HG03135 (cell line): ENCODE data around the gene PARD6G.
A peak's percentile ranks its signal among the peaks of the same experiment; 100 is the strongest.
"Not testable (repeated sequence)": the region's sequence is repeated elsewhere in the genome, so short reads cannot be mapped to it uniquely, and the experiment has no call there.

ENCODE experiments used
- ATAC-seq: cut with Tn5 transposase; IDR thresholded peaks from one replicate; pipeline ENCODE4 v1.9.1; 2021; ENCODE audit warnings: mild to moderate bottlenecking, moderate library complexity; ENCODE audit not compliant: unreplicated experiment

Gene PARD6G

GRCh38 chr18:80247393-80247841 is at the start of gene PARD6G:
PARD6G (minus strand) TSS chr18:80247514; CDS start chr18:80247348, 166 bp downstream.
- ATAC-seq: peak; percentile 54

GRCh38 chr18:80262241-80263033 is 15.1 kb upstream of the PARD6G start:
- ATAC-seq: not testable (repeated sequence)

GRCh38 chr18:80259610-80260009 is 12.3 kb upstream of the PARD6G start:
- no peak for ATAC-seq

DNA sequence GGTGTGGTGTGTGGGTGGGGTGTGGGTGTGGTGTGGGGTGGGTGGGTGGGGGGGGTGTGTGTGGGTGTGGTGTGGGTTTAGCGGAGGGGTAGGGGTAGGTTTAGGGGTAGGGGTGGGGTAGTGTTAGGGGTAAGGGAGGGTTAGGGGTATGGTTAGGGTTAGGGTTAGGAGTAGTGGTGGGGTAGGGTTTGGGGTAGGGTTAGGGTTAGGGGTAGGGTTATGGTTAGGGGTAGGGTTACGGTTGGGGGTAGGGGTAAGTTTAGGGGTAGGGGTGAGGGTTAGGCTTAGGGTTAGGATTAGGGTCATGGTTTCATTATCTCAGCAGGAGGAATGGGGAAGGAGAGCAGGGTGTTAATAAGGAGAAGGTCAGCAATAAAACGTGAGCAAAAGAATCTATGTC is 11.3 kb upstream of the PARD6G start:
- no peak for ATAC-seq

DNA sequence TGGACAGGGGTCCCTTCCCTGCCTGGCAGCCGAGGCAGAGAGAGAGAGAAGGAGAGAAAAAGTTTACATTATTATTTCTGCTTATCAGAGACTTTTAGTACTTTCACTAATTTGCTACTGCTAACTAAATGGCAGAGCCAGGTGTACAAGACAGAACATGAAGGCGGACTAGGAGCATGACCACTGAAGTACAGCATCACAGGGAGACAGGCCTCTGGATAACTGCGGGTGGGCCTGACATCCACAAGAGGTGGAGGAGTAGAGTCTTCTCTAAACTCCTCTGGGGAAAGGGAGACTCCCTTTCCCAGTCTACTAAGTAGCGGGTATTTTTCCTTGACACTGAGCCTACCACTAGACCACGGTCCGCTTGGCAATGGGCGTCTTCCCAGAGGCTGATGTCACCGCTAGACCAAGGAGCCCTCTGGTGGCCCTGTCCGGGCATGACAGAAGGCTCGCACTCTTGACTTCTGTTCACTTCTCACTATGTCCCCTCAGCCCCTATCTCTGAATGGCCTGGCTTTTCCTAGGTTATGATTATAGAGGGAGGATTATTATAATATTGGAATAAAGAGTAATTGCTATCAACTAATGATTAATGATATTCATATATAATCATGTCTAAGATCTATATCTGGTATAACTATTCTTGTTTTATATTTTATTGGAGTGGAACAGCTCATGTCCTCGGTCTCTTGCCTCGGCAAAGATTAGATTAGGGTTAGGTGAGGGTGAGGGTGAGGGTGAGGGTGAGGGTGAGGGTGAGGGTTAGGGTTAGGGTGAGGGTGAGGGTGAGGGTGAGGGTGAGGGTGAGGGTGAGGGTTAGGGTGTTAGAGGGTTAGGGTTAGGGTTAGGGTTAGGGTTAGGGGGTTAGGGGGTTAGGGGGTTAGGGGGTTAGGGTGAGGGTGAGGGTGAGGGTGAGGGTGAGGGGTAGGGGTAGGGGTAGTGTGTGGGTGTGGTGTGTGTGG is 10.5 kb upstream of the PARD6G start:
- ATAC-seq: not testable (repeated sequence)

DNA sequence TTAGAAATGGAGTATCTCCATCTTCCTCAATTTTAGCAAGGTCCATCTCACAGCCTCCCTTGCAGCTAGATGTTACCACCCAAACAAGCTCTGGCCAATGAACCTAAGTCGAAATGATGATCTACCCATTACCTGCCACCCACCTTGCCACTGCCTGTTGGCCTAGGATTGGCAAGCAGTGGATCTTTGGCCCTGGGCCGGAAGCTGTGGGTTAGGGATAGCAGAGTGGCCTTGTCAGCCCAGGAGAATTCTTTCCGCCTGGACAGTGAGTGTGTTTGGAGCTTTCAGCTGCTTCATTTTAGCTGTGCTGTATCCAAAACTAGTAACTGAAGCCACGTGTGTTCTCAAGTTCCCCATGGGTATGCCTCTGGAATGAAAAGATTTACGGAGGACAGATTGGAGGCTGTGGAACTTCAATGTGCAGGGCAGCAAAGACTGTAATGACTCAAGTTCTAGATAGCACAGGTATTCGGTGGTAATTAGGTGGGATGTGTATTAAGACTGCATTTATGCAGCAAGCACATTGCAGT is 7.7 kb upstream of the PARD6G start:
- ATAC-seq: no peak

DNA sequence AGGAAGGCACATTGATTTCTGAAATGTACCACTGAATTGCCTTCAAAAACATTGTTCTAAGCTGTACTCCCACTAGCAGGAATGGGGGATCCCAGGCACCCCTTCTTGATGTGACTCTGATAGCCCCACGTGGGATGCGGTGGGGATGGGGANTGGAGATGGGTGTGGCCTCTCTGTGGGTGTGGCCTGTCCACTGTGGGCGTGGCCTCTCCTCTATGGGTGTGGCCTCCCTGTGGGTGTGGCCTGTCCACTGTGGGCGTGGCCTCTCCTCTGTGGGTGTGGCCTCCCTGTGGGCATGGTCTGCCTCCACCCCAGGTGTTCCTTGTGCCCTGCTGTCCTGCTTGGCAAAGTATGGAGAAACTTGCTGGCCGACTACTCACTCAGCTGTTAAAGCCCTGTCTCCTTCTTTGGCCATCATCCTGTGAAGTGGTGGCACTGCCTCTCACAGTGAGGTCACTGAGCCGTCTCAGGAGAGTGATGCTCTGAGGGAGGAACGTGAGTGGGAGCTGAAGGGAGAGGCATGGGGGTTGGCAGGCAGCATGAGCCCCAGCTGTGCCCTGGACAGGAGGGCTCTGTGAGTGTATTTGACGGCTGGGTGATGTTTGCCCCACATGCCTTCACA is 6.7 kb upstream of the PARD6G start:
- ATAC-seq: no peak

DNA sequence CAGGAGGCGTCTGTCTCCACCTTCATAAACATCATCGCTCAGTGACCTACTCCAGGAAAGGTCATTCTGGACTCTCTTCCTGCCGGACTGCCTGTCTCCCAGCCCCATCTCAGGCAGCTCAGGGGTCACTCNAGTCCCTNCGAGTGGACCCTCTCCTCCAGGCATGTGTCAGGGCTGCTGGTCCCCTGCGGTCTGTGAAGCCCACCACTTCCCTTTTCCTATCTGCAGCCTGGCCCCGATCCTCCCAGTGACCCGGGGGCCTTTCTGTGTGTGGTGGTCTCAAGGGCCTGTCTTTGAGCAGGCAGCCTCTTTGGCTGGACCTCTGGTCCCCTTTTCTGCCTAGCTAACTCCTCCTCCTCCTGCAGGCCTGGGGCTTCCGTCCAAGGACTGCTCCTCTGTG is 5.9 kb upstream of the PARD6G start:
- no peak for ATAC-seq

- no peak for ATAC-seq
Observed at GRCh38 chr18:80252136-80252535, 4.8 kb upstream of the PARD6G start.

DNA sequence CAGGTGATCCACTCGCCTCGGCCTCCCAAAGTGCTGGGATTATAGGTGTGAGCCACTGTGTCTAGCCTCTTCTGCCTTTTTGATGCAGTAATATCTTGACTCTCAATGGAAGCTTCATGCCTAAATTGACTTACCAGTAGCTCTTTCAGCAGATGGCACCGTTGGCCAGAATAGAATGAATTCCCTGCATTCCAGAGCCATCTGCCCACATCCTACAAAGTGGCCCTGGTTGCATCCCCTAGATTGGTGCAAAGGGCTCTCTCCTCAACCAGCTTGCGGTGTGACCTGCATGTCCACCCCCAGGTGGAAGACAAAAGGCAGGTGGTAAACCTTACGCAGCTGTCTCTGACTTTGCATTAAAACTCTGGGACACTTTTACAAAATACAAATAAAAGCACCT is 4.4 kb upstream of the PARD6G start:
- ATAC-seq: no peak

DNA sequence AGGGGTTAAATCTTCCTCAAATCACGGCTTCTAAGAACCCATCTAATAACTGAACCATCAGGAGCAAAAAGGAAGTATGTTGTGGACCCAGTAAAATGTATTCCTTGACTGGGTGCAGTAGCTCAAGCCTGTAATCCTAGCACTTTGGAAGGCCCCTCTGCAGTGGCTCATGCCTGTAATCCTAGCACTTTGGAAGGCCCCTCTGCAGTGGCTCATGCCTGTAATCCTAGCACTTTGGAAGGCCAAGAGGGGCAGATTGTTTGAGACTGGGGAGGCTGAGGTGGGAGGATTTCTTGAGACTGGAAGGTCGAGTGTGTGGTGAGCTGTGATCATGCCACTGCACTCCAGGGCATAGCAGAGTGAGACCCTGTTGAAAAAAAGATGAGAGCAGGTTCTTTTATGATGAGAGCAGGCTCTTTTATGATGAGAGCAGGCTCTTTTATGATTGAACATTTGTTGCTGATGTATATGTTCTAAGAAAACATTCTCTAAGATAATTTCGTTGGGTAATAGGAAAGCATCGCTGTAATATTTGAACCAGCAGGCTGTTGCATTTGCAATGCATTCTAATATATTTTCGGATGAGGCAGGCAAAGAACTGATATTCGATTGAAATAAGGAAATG is 3.5 kb upstream of the PARD6G start:
- ATAC-seq: no peak

DNA sequence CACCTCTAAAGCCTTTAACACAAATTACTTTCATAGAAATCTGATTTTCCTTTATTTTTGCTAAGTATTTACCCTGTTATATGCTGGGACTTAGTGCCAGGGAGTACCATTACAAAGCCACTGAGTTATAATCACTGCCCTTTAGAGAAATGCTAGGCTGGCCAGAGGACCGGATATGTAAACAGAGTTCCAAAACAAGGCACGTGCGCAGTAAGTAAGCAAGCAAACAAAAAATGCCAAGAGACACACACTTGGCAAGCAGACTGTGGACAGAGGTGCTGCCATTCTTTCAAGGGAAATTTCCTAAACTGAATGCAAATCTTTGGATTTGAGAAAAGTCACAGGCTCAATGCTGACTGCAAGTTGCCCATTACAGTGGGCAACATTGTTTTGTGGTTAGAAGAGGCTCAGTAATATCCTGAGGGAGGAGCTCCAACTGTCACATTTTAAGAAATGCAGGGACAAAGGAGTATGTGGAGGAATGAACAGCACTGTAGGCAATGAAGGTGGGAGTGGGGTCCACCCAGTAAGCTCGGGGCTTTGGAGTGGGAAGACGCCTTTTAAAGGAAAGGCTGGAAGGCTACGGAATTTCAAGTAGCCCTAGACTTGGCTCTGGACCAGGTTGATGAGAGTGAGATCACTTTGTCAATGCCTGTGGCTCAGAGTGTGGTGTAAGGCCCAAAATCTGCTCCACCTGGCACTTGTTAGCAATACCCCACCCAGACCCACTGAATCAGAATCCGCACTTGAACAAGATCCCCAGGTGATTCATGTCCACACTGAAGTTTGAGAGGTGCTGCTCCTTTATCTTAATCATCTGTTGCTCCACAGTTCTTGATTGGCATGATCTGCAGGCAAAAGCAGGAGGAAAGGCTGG is 2.1 kb upstream of the PARD6G start:
- ATAC-seq: no peak

GRCh38 chr18:80246445-80247392 is 595 bp downstream of the PARD6G start:
- peak; percentile 41 for ATAC-seq

DNA sequence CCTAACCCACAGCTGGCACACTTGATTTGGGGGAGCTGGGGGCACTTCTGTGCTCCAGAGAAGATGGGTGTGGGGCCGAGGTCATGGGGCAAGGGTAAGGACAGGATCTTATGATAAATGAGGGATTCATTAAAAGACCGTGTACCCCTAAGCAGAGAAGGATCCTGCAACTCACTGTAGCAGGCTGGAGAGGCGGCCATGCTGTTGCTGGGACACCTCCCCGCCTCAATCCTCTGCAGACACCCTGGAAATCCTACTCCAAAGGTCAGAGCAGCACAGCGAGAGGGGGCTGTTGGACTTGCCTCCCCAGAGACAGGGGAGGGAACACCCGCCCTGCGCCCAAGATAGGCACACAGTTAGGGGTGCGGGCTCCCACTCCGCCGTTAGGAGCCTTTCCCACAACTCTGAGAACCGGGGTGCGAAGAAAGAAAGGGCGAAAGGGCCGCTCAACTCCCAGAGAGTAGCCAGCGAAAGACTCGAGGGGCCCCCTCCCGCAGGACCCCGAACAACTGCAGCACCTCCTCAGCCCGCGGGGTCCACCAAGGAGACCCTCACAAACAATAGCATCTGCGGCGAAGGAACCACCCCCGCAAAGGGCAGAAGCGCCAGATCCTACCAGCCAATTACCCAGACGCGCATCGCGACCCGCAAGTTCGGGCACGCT is 1.4 kb downstream of the PARD6G start:
- no peak for ATAC-seq

DNA sequence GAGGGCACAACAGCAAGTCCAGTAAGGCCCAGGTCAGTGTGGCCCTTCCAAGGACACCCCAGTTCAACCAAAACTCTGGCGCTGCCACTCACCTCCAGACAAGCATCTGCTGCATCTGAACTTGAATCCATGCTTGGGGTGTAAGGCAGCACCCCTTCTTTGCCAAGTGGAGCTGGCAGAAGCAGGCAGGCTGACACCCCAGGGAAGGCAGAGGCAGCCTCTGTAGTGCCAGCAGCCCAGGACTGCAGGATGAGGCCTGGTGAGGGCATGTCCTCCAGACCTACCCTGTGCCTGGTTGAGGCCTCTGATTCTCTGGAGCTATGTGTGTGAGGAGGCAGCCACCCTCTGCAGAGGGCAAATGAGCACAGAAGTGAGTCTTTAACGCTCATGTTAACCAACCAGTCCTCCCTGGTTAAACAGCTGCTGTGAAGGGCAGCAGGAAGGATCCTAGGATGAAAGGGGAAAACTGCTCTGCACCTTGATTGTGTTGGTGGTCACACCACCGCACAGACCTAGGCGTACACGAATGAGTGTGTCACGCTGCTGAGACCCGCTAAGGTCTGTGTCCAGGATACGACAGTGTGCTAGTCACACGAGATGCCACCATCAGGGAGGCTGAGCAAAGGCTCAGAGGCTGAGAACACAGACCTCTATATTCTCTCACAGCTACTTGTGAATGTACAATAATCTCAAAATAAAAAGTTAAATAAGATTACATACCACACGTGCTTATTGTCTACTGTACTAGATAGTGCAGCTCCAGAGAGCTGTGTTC is 2.2 kb downstream of the PARD6G start:
- no peak for ATAC-seq

DNA sequence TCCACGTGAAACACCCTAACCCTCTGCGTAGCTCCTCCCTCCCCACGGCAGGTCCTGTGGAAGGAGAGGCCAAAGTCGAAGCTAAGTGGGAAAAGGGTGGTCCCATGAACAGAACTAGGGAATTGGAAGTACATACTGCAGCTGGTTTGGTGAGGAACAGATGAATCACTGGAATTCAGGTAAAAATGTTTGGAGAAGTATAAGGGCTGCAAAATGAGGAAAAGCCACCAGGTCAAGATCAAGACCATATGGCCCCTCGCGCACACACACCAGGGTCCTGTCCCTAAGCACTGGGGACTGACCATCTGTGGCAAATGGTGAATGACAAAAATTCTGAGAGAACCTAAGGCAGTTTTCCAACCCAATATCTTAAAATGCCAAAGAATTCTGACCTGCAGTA is 3.1 kb downstream of the PARD6G start:
- ATAC-seq: no peak

DNA sequence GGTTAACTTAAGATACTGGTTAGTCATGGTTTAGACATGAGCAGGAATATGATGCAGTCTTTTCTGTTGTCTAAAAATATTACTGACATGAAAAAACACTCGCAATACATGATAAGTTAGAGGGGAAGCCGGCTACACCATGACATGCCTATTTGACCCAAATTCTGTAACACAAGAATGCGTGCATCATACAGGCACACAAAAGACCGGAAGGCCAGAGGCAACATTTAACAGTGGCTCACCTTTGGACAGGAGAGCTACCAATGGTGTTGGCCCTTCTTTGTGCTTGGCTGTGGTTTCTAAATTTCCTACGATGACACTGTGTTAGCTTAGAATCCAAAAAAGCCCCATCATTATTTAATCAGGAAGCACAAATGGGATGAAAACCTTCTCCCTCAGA is 4.1 kb downstream of the PARD6G start:
- no peak for ATAC-seq
